HCT116 (cell line): Measurements from ENCODE around the gene CDKAL1. TPM values are rescaled to one million over a fixed set of nuclear protein-coding genes. Genes with fewer than 3 reads are reported as not detected.

ENCODE experiments used
- ATAC-seq: fragments of 200-7000 bp; cut with Tn5 transposase; 2 replicates; pipeline ENCODE4 v1.9.1; 2020; ENCODE audit warnings: mild to moderate bottlenecking, moderate library complexity
- BruUV-seq: library from RNA; stranded (reverse); fragments of 400-500 nt; replicated peaks from 2 replicates; lab custom pipeline; 2021; lab: Mats Ljungman, UMichigan
- CTCF ChIA-PET: fragments of 300-600 bp; sonication (Branson Sonifier 250); formaldehyde crosslinking; loops from one replicate; lab custom pipeline; 2021; ENCODE audit warnings: antibody characterized with exemption; lab: Charles Lee
- POLR2A ChIA-PET: fragments of 300-600, 350-600 bp; sonication (Branson Sonifier 250); formaldehyde crosslinking; loops from one replicate; lab custom pipeline; 2021; ENCODE audit warnings: antibody characterized with exemption; lab: Charles Lee
- RAD21 ChIA-PET, 2 experiments: fragments of 300-600 bp; sonication (Branson Sonifier 250); formaldehyde crosslinking; loops; one replicate each; lab custom pipeline; 2023; ENCODE audit warnings: low total read pairs in 2 of 2; ENCODE audit not compliant: uncharacterized antibody in 2 of 2, unreplicated experiment in 2 of 2, low non-redundant PET in 1 of 2; lab: Charles Lee
- DNase-seq: peaks from one replicate; pipeline ENCODE4 v3.0.0-alpha.2; 2010; ENCODE audit warnings: low read depth, low spot score
- H2AFZ ChIP-seq: fragments of 200-600 bp; shearing (Covaris generic), sonication (generic); 2 replicates; pipeline ENCODE4 v1.6.1; 2017; ENCODE audit warnings: low read depth, mixed run types, mixed read lengths, antibody characterized with exemption, low read length; ENCODE audit not compliant: poor library complexity, severe bottlenecking
- H3K27ac ChIP-seq: 2 replicates; pipeline ENCODE4 v1.5.1; 2012; ENCODE audit warnings: low read depth, low read length
- H3K27me3 ChIP-seq: fragments of 200-600 bp; sonication (generic); 2 replicates; pipeline ENCODE4 v1.6.1; 2016; ENCODE audit warnings: mixed run types, low read length, mixed read lengths; ENCODE audit not compliant: insufficient read depth
- H3K36me3 ChIP-seq, 2 experiments: fragments of 200-500 bp in 1 of 2; fragments of 200-600 bp in 1 of 2; sonication (Bioruptor generic) in 1 of 2; sonication (generic) in 1 of 2; 2 replicates each; pipeline versions ENCODE4 v1.5.1 to v1.6.1; 2014 to 2016; ENCODE audit warnings: low read length in 2 of 2, inconsistent platforms in 1 of 2, mixed read lengths in 1 of 2, mixed run types in 1 of 2; ENCODE audit not compliant: insufficient read depth in 2 of 2, control insufficient read depth in 1 of 2
- H3K4me1 ChIP-seq, 2 experiments: fragments of 200-600 bp in 1 of 2; sonication (generic) in 1 of 2; 2 replicates each; pipeline versions ENCODE4 v1.5.1 to v1.6.1; 2012 to 2017; ENCODE audit warnings: low read length in 2 of 2, inconsistent platforms in 1 of 2, mild to moderate bottlenecking in 1 of 2, mixed read lengths in 1 of 2, mixed run types in 1 of 2, moderate library complexity in 1 of 2; ENCODE audit not compliant: insufficient read depth in 2 of 2, control insufficient read depth in 1 of 2
- H3K4me2 ChIP-seq: fragments of 200-600 bp; sonication (generic); 2 replicates; pipeline ENCODE4 v1.6.1; 2017; ENCODE audit warnings: mixed run types, low read length, mixed read lengths
- H3K4me3 ChIP-seq, 2 experiments: fragments of 200-600 bp in 1 of 2; sonication (generic) in 1 of 2; replicated peaks in 1 of 2; 2 replicates each; pipeline ENCODE4 v1.5.1; 2011 to 2016; ENCODE audit warnings: low read length in 2 of 2, control low read depth in 1 of 2, low read depth in 1 of 2, mild to moderate bottlenecking in 1 of 2, mixed read lengths in 1 of 2, mixed run types in 1 of 2
- H3K79me2 ChIP-seq: fragments of 200-600 bp; sonication (generic); 2 replicates; pipeline ENCODE4 v1.6.1; 2017; ENCODE audit warnings: mild to moderate bottlenecking, mixed run types, low read length, moderate library complexity, mixed read lengths; ENCODE audit not compliant: insufficient read depth
- H3K9ac ChIP-seq: fragments of 200-600 bp; sonication (generic); 2 replicates; pipeline ENCODE4 v1.6.1; 2016; ENCODE audit warnings: low read length, mixed read lengths
- H3K9me2 ChIP-seq: fragments of 200-600 bp; sonication (generic), shearing (Covaris generic); 2 replicates; pipeline ENCODE4 v1.6.1; 2017; ENCODE audit warnings: mixed run types, mild to moderate bottlenecking, moderate library complexity; ENCODE audit not compliant: insufficient read depth
- H3K9me3 ChIP-seq, 2 experiments: fragments of 200-500 bp in 1 of 2; fragments of 200-600 bp in 1 of 2; sonication (Bioruptor generic) in 1 of 2; sonication (generic) in 1 of 2; 2 replicates each; pipeline ENCODE4 v1.6.1; 2014 to 2017; ENCODE audit warnings: low read length in 2 of 2, mixed read lengths in 2 of 2, inconsistent platforms in 1 of 2, low read depth in 1 of 2, mild to moderate bottlenecking in 1 of 2, mixed run types in 1 of 2, moderate library complexity in 1 of 2; ENCODE audit not compliant: control insufficient read depth in 1 of 2, insufficient read depth in 1 of 2
- H4K20me1 ChIP-seq: fragments of 200-600 bp; sonication (generic), shearing (Covaris generic); 2 replicates; pipeline ENCODE4 v1.6.1; 2017; ENCODE audit warnings: mixed run types, mild to moderate bottlenecking, moderate library complexity; ENCODE audit not compliant: insufficient read depth
- CBX3 ChIP-seq: IDR thresholded peaks from 2 replicates; pipeline ENCODE4 v1.6.1; 2012; ENCODE audit warnings: low read depth
- ELF1 ChIP-seq: IDR thresholded peaks from 2 replicates; pipeline ENCODE4 v1.6.1; 2012; ENCODE audit warnings: low read depth, borderline replicate concordance
- EZH2 ChIP-seq: fragments of 200-600 bp; sonication (generic); IDR thresholded peaks from 2 replicates; pipeline ENCODE4 v1.6.1; 2017; ENCODE audit warnings: antibody characterized with exemption, mixed run types
- EZH2phosphoT487 ChIP-seq: fragments of 200-600 bp; IDR thresholded peaks from 2 replicates; pipeline ENCODE4 v1.6.1; 2018; ENCODE audit warnings: antibody characterized with exemption, borderline replicate concordance
- FOSL1 ChIP-seq: IDR thresholded peaks from 2 replicates; pipeline ENCODE4 v1.6.1; 2012; ENCODE audit warnings: low read depth
- JUND ChIP-seq: IDR thresholded peaks from 2 replicates; pipeline ENCODE4 v1.6.1; 2012
- POLR2A ChIP-seq: IDR thresholded peaks from 2 replicates; pipeline ENCODE4 v1.7.0; 2011; ENCODE audit warnings: borderline replicate concordance; ENCODE audit not compliant: insufficient read depth, insufficient read length; ENCODE audit errors: extremely low read depth
- POLR2AphosphoS5 ChIP-seq: IDR thresholded peaks from 2 replicates; pipeline ENCODE4 v1.6.1; 2011; ENCODE audit warnings: mild to moderate bottlenecking, low read depth, low read length, moderate library complexity
- SIN3A ChIP-seq: IDR thresholded peaks from 2 replicates; pipeline ENCODE4 v1.6.1; 2012; ENCODE audit warnings: low read depth
- SP1 ChIP-seq: IDR thresholded peaks from 2 replicates; pipeline ENCODE4 v1.6.1; 2012; ENCODE audit warnings: low read depth
- SRF ChIP-seq: IDR thresholded peaks from 2 replicates; pipeline ENCODE4 v1.6.1; 2012; ENCODE audit warnings: low read depth
- TCF7L2 ChIP-seq: IDR thresholded peaks from 2 replicates; pipeline ENCODE4 v1.7.0; 2011; ENCODE audit warnings: borderline replicate concordance, inconsistent platforms; ENCODE audit not compliant: insufficient read depth, insufficient read length; ENCODE audit errors: extremely low read depth
- ZBTB33 ChIP-seq: IDR thresholded peaks from 2 replicates; pipeline ENCODE4 v1.6.1; 2011; ENCODE audit warnings: mild to moderate bottlenecking, low read length, moderate library complexity; ENCODE audit not compliant: insufficient replicate concordance; ENCODE audit errors: extremely low read depth
- ZFX ChIP-seq: fragments of 450-650 bp; IDR thresholded peaks from 2 replicates; pipeline ENCODE4 v1.6.1; 2017
- ZNF274 ChIP-seq: fragments of 200-500 bp; sonication (Bioruptor generic); IDR thresholded peaks from 2 replicates; pipeline ENCODE4 v1.6.1; 2014; ENCODE audit warnings: mild to moderate bottlenecking, low read depth, low read length, inconsistent platforms
- intact Hi-C: fragments of 100-400 bp; cut with micrococcal nuclease; formaldehyde crosslinking; loops from 2 replicates; pipeline ENCODE4 v1.10.0; 2022
- total RNA-seq: library from RNA; stranded (reverse); gene quantifications from one replicate; pipeline ENCODE4 v1.2.1, GENCODE V29; 2021; ENCODE audit not compliant: unreplicated experiment
- TF ChIP-seq, protein P1 (sequence below), 3 experiments: fragments of 200-600 bp in 1 of 3; sonication (generic) in 1 of 3; IDR thresholded peaks in 2 of 3; conservative IDR thresholded peaks in 1 of 3; 2 replicates each; pipeline ENCODE4 v1.5.1; 2012 to 2017; ENCODE audit warnings: low read depth in 2 of 3, low read length in 2 of 3, antibody characterized with exemption in 1 of 3, borderline replicate concordance in 1 of 3, control low read depth in 1 of 3, mild to moderate bottlenecking in 1 of 3, mixed read lengths in 1 of 3, mixed run types in 1 of 3, moderate library complexity in 1 of 3; ENCODE audit not compliant: insufficient read depth in 1 of 3

CDKAL1 gene
- total RNA-seq, 1 experiment from 2014 or later = 14.9 TPM

DNA sequence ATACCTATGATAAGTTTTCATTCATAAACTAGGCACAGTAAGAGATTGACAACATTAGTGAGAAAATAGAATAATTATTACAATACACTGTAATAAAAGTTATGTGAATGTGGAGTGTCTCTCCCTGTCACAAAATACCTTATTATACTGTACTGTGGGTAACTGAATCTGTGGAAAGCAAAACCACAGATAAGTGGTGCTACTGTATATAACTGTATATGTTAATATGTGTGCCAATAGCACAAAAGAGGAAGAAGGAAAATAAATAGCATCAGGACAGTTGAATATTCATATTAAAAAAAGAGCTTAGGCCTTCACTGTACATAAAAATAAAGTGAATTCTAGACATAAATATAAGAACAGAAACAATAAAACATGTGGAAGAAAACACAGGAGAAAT lies 243.5 kb downstream of the CDKAL1 start (continued):
- TF ChIP-seq TCF7L2 (no peak), SRF (no peak), SP1 (no peak), ZNF274 (no peak), CBX3 (no peak), EZH2 (no peak), FOSL1 (no peak)

GRCh38 chr6:20778459-20778858 lies 244.2 kb downstream of the CDKAL1 start:
- intact Hi-C loops = no loop called here
- RAD21 ChIA-PET = interaction anchor here in 1 of 2 experiments (0.5 kb wide), 1 partner anchor 811 kb away, joined by 9 read pairs; no protein-coding TSS in a partner anchor
- H3K9me2 ChIP-seq = no peaks in the 10 kb centered on the region

More at GRCh38 chr6:20778459-20778858, 244.2 kb downstream of the CDKAL1 start:
- Histone ChIP-seq H3K27ac (no peak overlapping the region), H3K4me3 (no peak overlapping the region), H3K9ac (no peak overlapping the region), H2AFZ (no peak overlapping the region), H3K79me2 (no peaks in the 10 kb centered on the region), H4K20me1 (no peaks in the 10 kb centered on the region), H3K4me2 (no peak overlapping the region), H3K36me3 (no peaks in the 10 kb centered on the region)
- no TSS peak for BruUV-seq
- CTCF ChIA-PET = no interaction called here
- ATAC-seq = no peak
- TF ChIP-seq SIN3A = no peak
- TF ChIP-seq POLR2AphosphoS5 = no peak
- TF ChIP-seq POLR2A = no peak
- TF ChIP-seq EZH2phosphoT487 = no peak
- TF ChIP-seq SRF = no peak
- TF ChIP-seq EZH2 = no peak
- no peak for TF ChIP-seq ELF1
- TF ChIP-seq ZBTB33 = no peak
- TF ChIP-seq ZFX = no peak
- TF ChIP-seq, protein P1, sequence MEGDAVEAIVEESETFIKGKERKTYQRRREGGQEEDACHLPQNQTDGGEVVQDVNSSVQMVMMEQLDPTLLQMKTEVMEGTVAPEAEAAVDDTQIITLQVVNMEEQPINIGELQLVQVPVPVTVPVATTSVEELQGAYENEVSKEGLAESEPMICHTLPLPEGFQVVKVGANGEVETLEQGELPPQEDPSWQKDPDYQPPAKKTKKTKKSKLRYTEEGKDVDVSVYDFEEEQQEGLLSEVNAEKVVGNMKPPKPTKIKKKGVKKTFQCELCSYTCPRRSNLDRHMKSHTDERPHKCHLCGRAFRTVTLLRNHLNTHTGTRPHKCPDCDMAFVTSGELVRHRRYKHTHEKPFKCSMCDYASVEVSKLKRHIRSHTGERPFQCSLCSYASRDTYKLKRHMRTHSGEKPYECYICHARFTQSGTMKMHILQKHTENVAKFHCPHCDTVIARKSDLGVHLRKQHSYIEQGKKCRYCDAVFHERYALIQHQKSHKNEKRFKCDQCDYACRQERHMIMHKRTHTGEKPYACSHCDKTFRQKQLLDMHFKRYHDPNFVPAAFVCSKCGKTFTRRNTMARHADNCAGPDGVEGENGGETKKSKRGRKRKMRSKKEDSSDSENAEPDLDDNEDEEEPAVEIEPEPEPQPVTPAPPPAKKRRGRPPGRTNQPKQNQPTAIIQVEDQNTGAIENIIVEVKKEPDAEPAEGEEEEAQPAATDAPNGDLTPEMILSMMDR (IDR thresholded peaks at IDR 0.05 in 2 of 3, conservative IDR thresholded peaks at IDR 0.05 in 1 of 3; ENCODE audit: borderline replicate concordance in 1 of 3, insufficient read depth in 1 of 3, low read depth in 2 of 3, low read length in 2 of 3) = no peak
- TF ChIP-seq JUND = no peak
- TF ChIP-seq, all 23 proteins: peak for 0
- H3K4me1 ChIP-seq = no peaks in the 10 kb centered on the region
- no peak for DNase-seq
- H3K27me3 ChIP-seq = no peaks in the 10 kb centered on the region
- POLR2A ChIA-PET = no interaction called here
- no peaks in the 10 kb centered on the region for H3K9me3 ChIP-seq
